Activated naive CD4-positive, alpha-beta T cell treated with anti-CD3 and anti-CD28 coated beads, Interleukin-2, amount 50 U/mL, for 24 hours (primary cell): ENCODE results near the gene FSCN2.

Source experiments
- H3K27ac Mint-ChIP-seq: one replicate; pipeline ENCODE4 v1.8.0; 2021; ENCODE audit warnings: mild to moderate bottlenecking, mixed read lengths
- H3K27me3 Mint-ChIP-seq: one replicate; pipeline ENCODE4 v1.8.0; 2021; ENCODE audit warnings: mixed read lengths
- H3K36me3 Mint-ChIP-seq: one replicate; pipeline ENCODE4 v1.8.0; 2021; ENCODE audit warnings: mixed read lengths
- H3K4me1 Mint-ChIP-seq: one replicate; pipeline ENCODE4 v1.8.0; 2021; ENCODE audit warnings: mixed read lengths
- H3K4me3 Mint-ChIP-seq: one replicate; pipeline ENCODE4 v1.8.0; 2021; ENCODE audit warnings: mild to moderate bottlenecking, mixed read lengths
- H3K9me3 Mint-ChIP-seq: one replicate; pipeline ENCODE4 v1.8.0; 2021; ENCODE audit warnings: mixed read lengths

Gene FSCN2

DNA sequence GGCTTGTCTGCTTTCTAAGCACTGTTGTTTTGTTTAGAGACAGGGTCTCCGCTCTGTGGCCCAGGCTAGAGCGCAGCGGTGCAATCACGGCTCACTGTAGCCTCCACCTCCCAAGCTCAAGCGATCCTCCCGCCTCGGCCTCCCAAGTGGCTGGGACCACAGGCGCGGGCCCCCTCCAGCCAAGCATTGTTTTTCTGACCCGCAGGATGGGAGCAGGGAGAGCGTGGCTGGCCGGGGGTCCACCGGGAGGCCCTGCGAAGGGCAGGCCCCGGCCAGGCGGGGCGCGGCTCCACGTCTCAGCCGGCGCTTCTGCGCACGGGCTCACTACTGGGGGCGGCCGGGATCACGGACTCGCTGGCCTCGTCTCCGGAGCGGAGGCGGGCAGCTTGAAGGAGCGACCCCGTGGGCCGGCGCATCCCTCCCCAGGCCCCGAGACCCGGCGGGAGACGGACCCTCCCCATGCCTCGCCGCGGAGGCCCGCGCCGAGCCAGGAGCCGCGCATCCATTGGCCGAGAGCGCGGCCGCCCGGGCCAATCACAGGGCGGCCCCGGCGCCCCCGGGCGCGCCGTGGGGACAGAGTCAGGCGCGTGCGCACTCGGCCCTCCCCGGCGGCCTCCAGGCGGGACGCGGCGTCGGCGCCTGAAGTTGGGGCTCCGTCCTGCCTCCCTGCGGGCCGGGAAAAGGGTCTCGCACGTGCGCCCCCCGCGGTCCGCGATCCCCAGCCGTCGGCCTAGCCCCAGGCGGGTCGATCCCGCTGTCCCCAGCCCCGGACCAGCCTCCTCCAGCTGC lies 40.5 kb upstream of the FSCN2 start:
- Mint-ChIP-seq H3K9me3 (no peaks in the 10 kb centered on the region), H3K27ac (peak overlapping the region; percentile 35), H3K36me3 (no peaks in the 10 kb centered on the region), H3K4me3 (peak overlapping the region; percentile 54), H3K4me1 (no peaks in the 10 kb centered on the region), H3K27me3 (no peaks in the 10 kb centered on the region)

DNA sequence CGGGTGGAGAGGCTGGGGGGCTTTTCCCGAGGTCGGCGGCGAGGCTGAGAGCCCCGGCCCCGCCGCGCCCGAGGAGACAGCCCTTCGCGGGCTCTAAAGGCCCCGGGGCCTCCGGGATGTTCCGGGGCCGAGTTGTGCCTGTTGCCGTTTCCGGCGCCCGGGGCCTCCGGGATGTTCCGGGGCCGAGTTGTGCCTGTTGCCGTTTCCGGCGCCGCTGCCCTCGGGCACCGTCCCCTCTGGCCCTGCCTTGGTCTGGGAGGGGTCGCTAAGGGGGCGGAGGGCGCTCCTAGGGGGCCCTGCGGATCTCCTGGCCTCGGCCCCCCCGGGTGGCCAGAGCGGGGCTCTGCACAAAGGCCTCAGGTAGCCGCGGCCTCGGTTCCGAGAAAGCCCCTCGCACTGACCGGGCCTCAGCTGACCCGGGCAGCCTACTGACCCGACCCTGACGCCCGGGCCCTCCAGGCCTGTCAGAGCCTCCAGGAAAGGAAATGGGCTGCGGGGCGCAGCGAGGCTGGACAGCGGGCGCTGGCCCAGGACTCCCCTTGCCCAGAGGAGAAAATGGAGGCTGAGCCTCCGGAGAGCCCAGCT lies 39.8 kb upstream of the FSCN2 start:
- H3K27ac Mint-ChIP-seq = no peak overlapping the region
- no peaks in the 10 kb centered on the region for H3K9me3 Mint-ChIP-seq
- H3K36me3 Mint-ChIP-seq = no peaks in the 10 kb centered on the region
- no peak overlapping the region for H3K4me3 Mint-ChIP-seq
- H3K4me1 Mint-ChIP-seq = no peaks in the 10 kb centered on the region
- H3K27me3 Mint-ChIP-seq = no peaks in the 10 kb centered on the region

DNA sequence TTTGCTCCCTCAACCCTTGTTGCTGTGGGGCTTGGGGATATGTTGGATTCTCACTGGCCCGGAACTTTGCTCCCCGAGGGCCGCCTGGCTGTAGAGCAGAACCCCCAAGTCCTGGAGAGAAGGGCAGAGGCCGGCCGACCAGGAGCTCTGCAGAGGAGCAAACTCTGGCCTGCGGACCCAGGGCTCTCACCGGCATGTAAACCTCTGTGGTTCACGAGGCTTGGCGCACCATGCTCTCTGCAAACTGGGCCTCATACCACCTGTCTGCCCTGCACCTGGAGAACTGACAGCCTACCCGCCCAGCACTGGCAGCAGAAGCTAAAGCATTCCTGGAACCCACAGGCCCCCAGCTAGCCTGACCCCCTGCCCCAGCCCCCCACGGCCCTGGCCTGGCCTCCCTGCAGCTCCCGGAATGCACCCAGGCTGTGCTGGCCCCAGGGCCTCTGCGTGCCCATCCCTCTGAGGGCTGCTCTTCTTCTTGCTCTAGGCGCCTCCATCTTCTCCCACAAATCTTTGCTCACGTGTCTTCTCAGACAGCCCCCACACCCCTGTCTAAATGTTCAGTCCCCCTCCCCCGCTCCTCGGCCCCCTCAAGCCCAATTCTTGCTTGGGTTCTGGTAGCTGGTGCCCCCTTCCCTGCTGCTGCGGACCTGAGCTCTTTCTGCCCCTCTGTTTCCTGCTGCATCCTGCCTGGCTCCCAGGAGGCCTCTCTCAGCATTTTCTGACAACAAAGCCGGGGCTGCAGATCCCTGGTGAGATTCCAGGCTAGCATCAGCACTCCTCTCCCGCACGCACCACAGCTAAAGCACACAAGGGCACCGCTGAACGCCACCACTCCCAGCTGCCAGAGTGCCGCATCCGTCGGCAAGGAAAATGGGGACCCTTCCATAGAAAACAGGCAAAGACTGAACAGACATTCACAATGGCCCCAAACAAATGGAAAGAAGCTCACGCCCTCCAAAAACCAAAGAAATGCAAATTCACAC lies 38.9 kb upstream of the FSCN2 start:
- H3K4me1 Mint-ChIP-seq = no peaks in the 10 kb centered on the region
- no peaks in the 10 kb centered on the region for H3K9me3 Mint-ChIP-seq
- no peaks in the 10 kb centered on the region for H3K27me3 Mint-ChIP-seq
- peak overlapping the region; percentile 75 for H3K4me3 Mint-ChIP-seq
- no peaks in the 10 kb centered on the region for H3K36me3 Mint-ChIP-seq
- peak overlapping the region; percentile 65 for H3K27ac Mint-ChIP-seq

GRCh38 chr17:81489998-81490992 lies 37.9 kb upstream of the FSCN2 start:
- Mint-ChIP-seq H3K27ac (peak overlapping the region; percentile 17), H3K4me1 (no peaks in the 10 kb centered on the region), H3K4me3 (no peak overlapping the region), H3K27me3 (peaks cover 1% of the 10 kb centered on the region), H3K9me3 (no peaks in the 10 kb centered on the region), H3K36me3 (no peaks in the 10 kb centered on the region)

GRCh38 chr17:81491181-81491581 lies 37.0 kb upstream of the FSCN2 start:
- Mint-ChIP-seq H3K27me3 (peaks cover 1% of the 10 kb centered on the region), H3K4me3 (no peak overlapping the region), H3K9me3 (no peaks in the 10 kb centered on the region), H3K27ac (no peak overlapping the region), H3K4me1 (no peaks in the 10 kb centered on the region), H3K36me3 (no peaks in the 10 kb centered on the region)

- no peak overlapping the region for H3K27ac Mint-ChIP-seq
- H3K27me3 Mint-ChIP-seq = peaks cover 1% of the 10 kb centered on the region
- H3K36me3 Mint-ChIP-seq = no peaks in the 10 kb centered on the region
- H3K9me3 Mint-ChIP-seq = no peaks in the 10 kb centered on the region
- H3K4me1 Mint-ChIP-seq = no peaks in the 10 kb centered on the region
- no peak overlapping the region for H3K4me3 Mint-ChIP-seq
These were observed 36.4 kb upstream of the FSCN2 start for GRCh38 chr17:81491761-81492160.

DNA sequence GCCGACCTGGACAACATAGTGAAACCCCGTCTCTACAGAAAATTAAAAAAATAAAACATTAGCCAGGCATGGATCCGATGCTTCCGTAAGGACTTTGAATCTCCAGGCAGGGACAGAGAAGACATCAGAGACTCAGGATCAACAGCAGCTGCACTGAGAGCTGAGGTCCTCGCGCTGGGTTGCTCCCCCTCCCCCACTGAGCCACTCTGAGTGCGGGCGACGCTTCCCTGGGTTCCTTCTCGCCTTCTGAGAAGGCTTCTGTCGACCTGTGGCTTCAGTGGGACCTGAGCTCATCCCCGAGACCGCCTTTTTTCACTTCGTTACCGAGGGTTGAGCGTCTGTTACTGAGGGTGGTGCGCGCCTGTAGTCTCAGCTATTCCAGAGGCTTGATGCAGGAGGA lies 36.0 kb upstream of the FSCN2 start:
- Mint-ChIP-seq H3K4me1 (no peaks in the 10 kb centered on the region), H3K36me3 (no peaks in the 10 kb centered on the region), H3K4me3 (no peak overlapping the region), H3K27ac (no peak overlapping the region), H3K27me3 (peaks cover 1% of the 10 kb centered on the region), H3K9me3 (no peaks in the 10 kb centered on the region)

GRCh38 chr17:81492706-81493105 lies 35.5 kb upstream of the FSCN2 start:
- Mint-ChIP-seq H3K9me3 (no peaks in the 10 kb centered on the region), H3K4me3 (no peak overlapping the region), H3K4me1 (no peaks in the 10 kb centered on the region), H3K36me3 (no peaks in the 10 kb centered on the region), H3K27ac (no peak overlapping the region), H3K27me3 (peaks cover 1% of the 10 kb centered on the region)

- Mint-ChIP-seq H3K4me3 (no peak overlapping the region), H3K36me3 (no peaks in the 10 kb centered on the region), H3K27ac (no peak overlapping the region), H3K4me1 (no peaks in the 10 kb centered on the region), H3K9me3 (no peaks in the 10 kb centered on the region), H3K27me3 (peaks cover 1% of the 10 kb centered on the region)
These were observed 34.8 kb upstream of the FSCN2 start for GRCh38 chr17:81493198-81494038.

DNA sequence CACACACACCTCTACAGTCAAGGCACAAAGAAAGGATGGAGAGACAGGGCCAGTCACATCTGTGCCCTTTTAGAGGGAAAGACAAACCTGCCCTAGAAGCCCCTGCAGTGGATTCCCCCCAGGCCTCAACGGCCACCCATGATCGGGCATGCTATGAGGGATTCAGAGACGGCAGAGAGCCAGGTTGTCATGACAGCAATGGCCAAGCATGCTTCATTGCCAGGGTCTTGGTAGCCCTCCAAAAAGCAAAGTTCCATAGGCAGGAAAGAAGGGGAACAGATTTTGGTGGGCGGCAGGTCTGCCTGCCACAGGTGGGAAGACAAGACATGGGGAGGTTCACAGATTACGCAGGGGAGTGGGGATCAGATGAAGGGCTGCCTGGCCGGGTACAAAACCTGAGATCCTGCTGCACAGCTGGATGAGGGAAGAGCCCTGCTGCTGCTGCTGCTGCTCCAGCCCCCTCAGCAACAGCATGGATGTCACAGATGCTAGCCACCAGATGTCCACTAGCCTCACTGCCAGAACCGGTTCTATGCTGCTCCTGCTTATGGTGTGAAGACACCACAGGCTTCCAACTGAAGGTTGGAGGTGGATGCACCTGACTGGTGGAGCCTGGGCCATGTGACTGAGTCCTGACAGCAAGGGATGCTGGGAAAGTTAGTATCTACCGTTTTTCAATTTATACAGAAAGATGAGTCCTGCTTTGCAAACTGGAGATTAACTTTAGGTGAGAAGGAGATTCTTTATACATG lies 33.4 kb upstream of the FSCN2 start:
- H3K9me3 Mint-ChIP-seq = no peaks in the 10 kb centered on the region
- no peak overlapping the region for H3K27ac Mint-ChIP-seq
- no peaks in the 10 kb centered on the region for H3K4me1 Mint-ChIP-seq
- H3K27me3 Mint-ChIP-seq = peaks cover 1% of the 10 kb centered on the region
- H3K4me3 Mint-ChIP-seq = no peak overlapping the region
- H3K36me3 Mint-ChIP-seq = no peaks in the 10 kb centered on the region

- peaks cover 1% of the 10 kb centered on the region for H3K27me3 Mint-ChIP-seq
- H3K4me3 Mint-ChIP-seq = no peak overlapping the region
- no peaks in the 10 kb centered on the region for H3K4me1 Mint-ChIP-seq
- H3K9me3 Mint-ChIP-seq = no peaks in the 10 kb centered on the region
- H3K27ac Mint-ChIP-seq = no peak overlapping the region
- no peaks in the 10 kb centered on the region for H3K36me3 Mint-ChIP-seq
These were observed 29.1 kb upstream of the FSCN2 start for GRCh38 chr17:81498953-81499600.

DNA sequence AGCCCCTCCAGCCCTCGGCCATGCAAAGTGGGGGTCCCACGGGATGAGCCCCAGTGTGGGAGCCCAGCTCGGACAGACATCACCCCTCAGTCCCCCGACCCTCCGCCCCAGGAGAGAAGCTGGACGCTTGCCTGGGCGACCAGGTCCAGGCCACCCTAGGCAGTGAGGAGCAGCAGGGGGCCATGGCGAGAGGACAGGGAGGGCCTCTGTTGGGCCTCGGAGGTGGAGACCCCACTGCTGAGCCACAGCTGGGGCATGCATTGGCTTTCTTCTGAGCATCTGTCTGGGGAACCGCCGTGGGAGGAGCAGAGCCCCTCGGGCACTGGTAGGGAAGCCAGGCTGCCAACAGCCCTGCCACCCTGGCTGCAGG lies 28.6 kb upstream of the FSCN2 start:
- H3K27me3 Mint-ChIP-seq = peaks cover 1% of the 10 kb centered on the region
- H3K9me3 Mint-ChIP-seq = no peaks in the 10 kb centered on the region
- no peak overlapping the region for H3K27ac Mint-ChIP-seq
- no peaks in the 10 kb centered on the region for H3K36me3 Mint-ChIP-seq
- no peak overlapping the region for H3K4me3 Mint-ChIP-seq
- H3K4me1 Mint-ChIP-seq = no peaks in the 10 kb centered on the region

DNA sequence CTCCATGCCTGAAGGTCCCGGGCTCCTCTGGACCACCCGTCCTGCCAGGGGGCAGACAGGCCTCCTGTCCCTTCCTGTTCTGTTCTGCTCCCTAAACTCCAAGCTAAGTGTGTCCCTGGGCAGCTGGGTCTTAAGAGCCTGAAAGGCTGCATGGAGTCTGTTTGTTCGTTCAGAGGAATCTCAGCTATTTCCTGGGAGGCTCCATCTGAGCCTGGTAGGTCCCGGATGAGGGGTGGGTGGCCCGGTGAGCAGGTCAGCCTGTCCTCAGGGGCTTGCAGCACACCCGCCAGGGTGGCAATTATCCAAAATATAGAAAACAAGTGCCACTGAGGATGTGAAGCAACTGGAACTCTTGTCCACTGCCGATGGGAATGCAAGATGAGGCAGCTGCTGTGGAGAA lies 28.1 kb upstream of the FSCN2 start:
- Mint-ChIP-seq H3K27ac (no peak overlapping the region), H3K27me3 (no peaks in the 10 kb centered on the region), H3K4me1 (no peaks in the 10 kb centered on the region), H3K36me3 (no peaks in the 10 kb centered on the region), H3K4me3 (no peak overlapping the region), H3K9me3 (no peaks in the 10 kb centered on the region)
